Activated naive CD8-positive, alpha-beta T cell treated with anti-CD3 and anti-CD28 coated beads for 36 hours (primary cell): ENCODE data around the gene PTGFRN. TPM values are rescaled to one million over a fixed set of nuclear protein-coding genes. Genes with fewer than 3 reads are reported as not detected.

Experiments
- DNase-seq: peaks from one replicate; pipeline ENCODE4 v3.0.0; 2021
- H3K27ac Mint-ChIP-seq: one replicate; pipeline ENCODE4 v1.8.0; 2022; ENCODE audit warnings: mild to moderate bottlenecking, moderate library complexity, mixed read lengths
- H3K27me3 Mint-ChIP-seq: one replicate; pipeline ENCODE4 v1.8.0; 2022; ENCODE audit warnings: mild to moderate bottlenecking, mixed read lengths
- H3K36me3 Mint-ChIP-seq: one replicate; pipeline ENCODE4 v1.8.0; 2021; ENCODE audit warnings: mild to moderate bottlenecking, mixed read lengths
- H3K4me1 Mint-ChIP-seq: one replicate; pipeline ENCODE4 v1.8.0; 2021; ENCODE audit warnings: mixed read lengths
- H3K4me3 Mint-ChIP-seq: one replicate; pipeline ENCODE4 v1.8.0; 2022; ENCODE audit warnings: mild to moderate bottlenecking, moderate library complexity, mixed read lengths
- H3K9me3 Mint-ChIP-seq: one replicate; pipeline ENCODE4 v1.8.0; 2022; ENCODE audit warnings: mixed read lengths
- total RNA-seq, 2 experiments: library from RNA; stranded (reverse); gene quantifications; one replicate each; pipeline ENCODE4 v1.2.3, GENCODE V29; 2021

PTGFRN gene
- total RNA-seq, 2 experiments from 2014 or later = 8.7 to 9.4 TPM

DNA sequence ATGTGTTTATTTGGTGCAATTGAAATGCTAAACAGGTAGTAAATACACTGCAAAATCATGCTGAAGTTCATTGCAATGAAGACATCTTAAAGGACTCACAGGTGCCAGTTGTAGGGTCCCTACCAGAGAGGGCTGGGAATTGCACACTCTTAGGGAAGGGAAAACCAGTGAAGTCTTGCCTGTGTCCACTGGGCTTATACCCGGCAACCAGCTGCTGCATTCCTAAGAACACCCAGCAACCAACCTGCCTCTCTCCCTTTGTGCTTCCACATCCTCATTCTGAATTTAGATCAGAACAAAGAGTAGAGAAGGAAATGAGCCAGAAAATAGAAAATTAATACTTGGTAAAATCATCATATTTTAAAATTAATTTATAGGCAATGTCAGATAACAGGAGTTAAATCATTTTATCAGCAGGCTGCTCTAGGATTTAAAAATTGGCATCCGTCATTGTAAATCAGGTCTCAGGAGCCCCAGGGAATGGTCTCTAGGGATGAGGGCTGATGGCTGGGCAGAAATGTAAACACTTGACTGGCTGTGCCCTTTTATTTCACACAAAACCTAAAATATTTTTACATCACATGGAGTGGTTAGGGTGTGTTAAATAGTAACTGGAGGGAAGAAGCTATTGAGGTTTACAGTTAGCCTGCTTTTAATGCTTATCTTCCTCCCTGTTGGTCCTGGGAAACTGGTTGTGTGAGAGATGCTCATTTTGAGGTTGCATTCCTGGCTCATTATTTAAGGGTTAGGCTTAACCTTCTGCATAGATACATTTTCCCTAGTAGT is 31.3 kb downstream of the PTGFRN start:
- peaks cover 15% of the 10 kb centered on the region for H3K4me1 Mint-ChIP-seq
- DNase-seq = no peak
- H3K27me3 Mint-ChIP-seq = no peaks in the 10 kb centered on the region
- H3K36me3 Mint-ChIP-seq = no peaks in the 10 kb centered on the region
- H3K4me3 Mint-ChIP-seq = no peak overlapping the region
- H3K27ac Mint-ChIP-seq = no peak overlapping the region
- no peaks in the 10 kb centered on the region for H3K9me3 Mint-ChIP-seq

GRCh38 chr1:116941670-116942069 is 32.0 kb downstream of the PTGFRN start:
- H3K27me3 Mint-ChIP-seq = no peaks in the 10 kb centered on the region
- no peaks in the 10 kb centered on the region for H3K36me3 Mint-ChIP-seq
- DNase-seq = no peak
- H3K4me1 Mint-ChIP-seq = peaks cover 15% of the 10 kb centered on the region
- no peaks in the 10 kb centered on the region for H3K9me3 Mint-ChIP-seq
- no peak overlapping the region for H3K4me3 Mint-ChIP-seq
- no peak overlapping the region for H3K27ac Mint-ChIP-seq

DNA sequence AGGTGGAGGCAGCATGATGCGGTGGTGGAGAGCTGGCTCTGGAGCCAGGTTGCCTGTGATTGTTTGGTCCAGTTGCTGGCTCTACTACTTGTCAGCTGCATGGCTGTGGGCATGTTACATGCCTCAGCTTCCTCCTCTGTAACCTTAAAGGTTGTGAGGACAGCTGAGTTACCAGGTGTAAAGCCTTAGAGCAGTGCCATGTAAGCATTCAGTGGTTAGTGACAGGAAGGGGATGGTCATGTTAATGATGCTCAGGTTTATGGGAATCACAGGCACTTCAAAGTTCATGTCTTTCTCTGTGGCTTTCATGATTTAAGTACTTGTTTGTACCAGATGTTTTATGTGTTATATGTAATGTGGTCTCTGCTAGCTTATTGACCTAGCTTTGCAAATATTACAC is 32.6 kb downstream of the PTGFRN start:
- H3K4me3 Mint-ChIP-seq = no peak overlapping the region
- no peaks in the 10 kb centered on the region for H3K9me3 Mint-ChIP-seq
- H3K4me1 Mint-ChIP-seq = peaks cover 15% of the 10 kb centered on the region
- no peaks in the 10 kb centered on the region for H3K27me3 Mint-ChIP-seq
- no peak overlapping the region for H3K27ac Mint-ChIP-seq
- no peak for DNase-seq
- no peaks in the 10 kb centered on the region for H3K36me3 Mint-ChIP-seq

GRCh38 chr1:116943438-116943837 is 33.7 kb downstream of the PTGFRN start:
- H3K9me3 Mint-ChIP-seq = no peaks in the 10 kb centered on the region
- no peak overlapping the region for H3K27ac Mint-ChIP-seq
- H3K4me3 Mint-ChIP-seq = no peak overlapping the region
- peaks cover 15% of the 10 kb centered on the region for H3K4me1 Mint-ChIP-seq
- no peaks in the 10 kb centered on the region for H3K36me3 Mint-ChIP-seq
- DNase-seq = no peak
- no peaks in the 10 kb centered on the region for H3K27me3 Mint-ChIP-seq

GRCh38 chr1:116944613-116945012 is 34.9 kb downstream of the PTGFRN start:
- no peak for DNase-seq
- no peak overlapping the region for H3K4me3 Mint-ChIP-seq
- H3K4me1 Mint-ChIP-seq = peaks cover 15% of the 10 kb centered on the region
- H3K27ac Mint-ChIP-seq = no peak overlapping the region
- H3K27me3 Mint-ChIP-seq = no peaks in the 10 kb centered on the region
- H3K9me3 Mint-ChIP-seq = no peaks in the 10 kb centered on the region
- no peaks in the 10 kb centered on the region for H3K36me3 Mint-ChIP-seq

DNA sequence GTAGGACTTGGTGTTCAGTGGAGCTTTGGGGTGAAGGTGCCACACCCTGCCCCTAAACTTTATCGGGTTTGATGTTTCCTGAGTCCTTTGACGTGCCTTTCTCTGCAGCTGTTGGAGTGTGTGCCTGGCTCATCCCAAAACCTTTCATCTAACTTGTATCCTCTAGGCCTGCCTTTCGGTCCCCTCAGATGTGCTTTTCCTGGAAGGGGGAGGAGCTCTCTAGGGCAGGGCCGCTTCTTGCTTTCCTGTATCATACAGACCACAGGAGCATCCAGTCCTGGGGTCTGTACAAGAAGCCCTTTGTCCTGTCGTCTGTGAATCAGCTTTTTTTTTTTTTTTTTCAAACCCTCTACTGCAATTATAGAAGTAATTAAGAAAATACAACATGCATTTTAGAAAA is 35.7 kb downstream of the PTGFRN start:
- no peak overlapping the region for H3K4me3 Mint-ChIP-seq
- H3K4me1 Mint-ChIP-seq = peaks cover 15% of the 10 kb centered on the region
- H3K9me3 Mint-ChIP-seq = no peaks in the 10 kb centered on the region
- DNase-seq = no peak
- no peaks in the 10 kb centered on the region for H3K36me3 Mint-ChIP-seq
- no peaks in the 10 kb centered on the region for H3K27me3 Mint-ChIP-seq
- no peak overlapping the region for H3K27ac Mint-ChIP-seq

DNA sequence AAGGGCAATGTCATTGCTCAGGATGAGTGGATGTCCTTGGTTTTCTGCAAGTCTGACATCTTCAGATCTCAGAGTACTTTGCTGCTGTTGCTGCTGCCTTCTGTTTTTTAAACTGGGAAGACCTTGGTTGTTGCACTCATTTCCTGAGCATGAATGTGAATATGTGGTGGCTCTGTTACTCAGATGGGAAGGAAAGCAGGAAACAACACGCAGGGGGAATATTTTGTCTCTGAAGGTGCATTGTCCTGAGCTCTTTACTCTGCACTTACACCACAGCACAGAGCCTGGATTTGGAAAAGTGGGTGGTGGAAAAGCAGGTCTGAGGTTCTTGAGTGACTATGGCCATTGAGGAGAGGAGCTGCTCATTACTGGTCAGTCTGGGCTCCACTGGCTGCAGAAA is 36.3 kb downstream of the PTGFRN start:
- H3K27me3 Mint-ChIP-seq = no peaks in the 10 kb centered on the region
- no peak overlapping the region for H3K27ac Mint-ChIP-seq
- no peaks in the 10 kb centered on the region for H3K9me3 Mint-ChIP-seq
- no peak for DNase-seq
- peaks cover 15% of the 10 kb centered on the region for H3K4me1 Mint-ChIP-seq
- no peaks in the 10 kb centered on the region for H3K36me3 Mint-ChIP-seq
- H3K4me3 Mint-ChIP-seq = no peak overlapping the region

DNA sequence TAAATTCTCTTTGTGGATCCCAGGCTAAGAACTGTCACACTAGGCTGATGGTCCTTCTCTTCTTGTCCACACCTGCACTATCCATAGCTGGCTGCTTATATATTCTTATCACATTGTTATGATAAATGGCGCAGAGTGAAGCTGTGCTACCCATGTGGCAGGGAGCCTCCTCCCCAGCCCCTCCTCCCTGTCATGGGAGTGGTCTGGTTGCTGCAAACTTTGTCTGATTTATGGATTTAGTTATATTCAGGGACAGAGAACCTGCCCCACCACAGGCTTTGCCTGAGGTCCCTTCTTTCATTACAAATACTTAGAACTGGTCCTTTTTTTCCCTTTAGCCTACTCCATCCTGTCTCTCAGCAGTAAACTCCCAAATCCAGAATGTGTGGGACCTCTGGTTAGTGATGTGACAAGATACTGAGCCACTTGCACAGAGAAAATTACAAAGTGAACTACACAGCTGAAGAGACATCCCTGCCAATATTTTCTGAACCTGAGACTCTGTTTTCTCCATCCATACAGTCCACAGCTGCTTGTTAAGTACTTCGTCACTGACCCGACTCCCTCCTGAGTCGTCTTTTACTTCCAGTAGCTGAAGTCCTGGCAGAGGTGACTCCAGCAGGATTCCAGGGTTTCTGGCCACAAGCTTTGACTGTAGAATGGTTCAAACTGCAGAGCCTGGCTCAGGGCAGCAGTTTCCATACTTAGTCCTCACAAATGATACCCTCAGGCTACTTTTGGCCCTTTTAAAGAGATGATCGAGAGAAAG is 37.6 kb downstream of the PTGFRN start:
- H3K27me3 Mint-ChIP-seq = no peaks in the 10 kb centered on the region
- H3K9me3 Mint-ChIP-seq = no peaks in the 10 kb centered on the region
- DNase-seq = no peak
- peaks cover 13% of the 10 kb centered on the region for H3K4me1 Mint-ChIP-seq
- no peak overlapping the region for H3K4me3 Mint-ChIP-seq
- no peaks in the 10 kb centered on the region for H3K36me3 Mint-ChIP-seq
- no peak overlapping the region for H3K27ac Mint-ChIP-seq

GRCh38 chr1:116948046-116948445 is 38.3 kb downstream of the PTGFRN start:
- Mint-ChIP-seq H3K27me3 (no peaks in the 10 kb centered on the region), H3K9me3 (no peaks in the 10 kb centered on the region), H3K36me3 (no peaks in the 10 kb centered on the region), H3K4me1 (peaks cover 6% of the 10 kb centered on the region), H3K27ac (no peak overlapping the region), H3K4me3 (no peak overlapping the region)
- no peak for DNase-seq

GRCh38 chr1:116948642-116949041 is 38.9 kb downstream of the PTGFRN start:
- no peak overlapping the region for H3K27ac Mint-ChIP-seq
- H3K4me3 Mint-ChIP-seq = no peak overlapping the region
- no peaks in the 10 kb centered on the region for H3K9me3 Mint-ChIP-seq
- peaks cover under 1% of the 10 kb centered on the region for H3K4me1 Mint-ChIP-seq
- no peaks in the 10 kb centered on the region for H3K36me3 Mint-ChIP-seq
- no peaks in the 10 kb centered on the region for H3K27me3 Mint-ChIP-seq
- no peak for DNase-seq

DNA sequence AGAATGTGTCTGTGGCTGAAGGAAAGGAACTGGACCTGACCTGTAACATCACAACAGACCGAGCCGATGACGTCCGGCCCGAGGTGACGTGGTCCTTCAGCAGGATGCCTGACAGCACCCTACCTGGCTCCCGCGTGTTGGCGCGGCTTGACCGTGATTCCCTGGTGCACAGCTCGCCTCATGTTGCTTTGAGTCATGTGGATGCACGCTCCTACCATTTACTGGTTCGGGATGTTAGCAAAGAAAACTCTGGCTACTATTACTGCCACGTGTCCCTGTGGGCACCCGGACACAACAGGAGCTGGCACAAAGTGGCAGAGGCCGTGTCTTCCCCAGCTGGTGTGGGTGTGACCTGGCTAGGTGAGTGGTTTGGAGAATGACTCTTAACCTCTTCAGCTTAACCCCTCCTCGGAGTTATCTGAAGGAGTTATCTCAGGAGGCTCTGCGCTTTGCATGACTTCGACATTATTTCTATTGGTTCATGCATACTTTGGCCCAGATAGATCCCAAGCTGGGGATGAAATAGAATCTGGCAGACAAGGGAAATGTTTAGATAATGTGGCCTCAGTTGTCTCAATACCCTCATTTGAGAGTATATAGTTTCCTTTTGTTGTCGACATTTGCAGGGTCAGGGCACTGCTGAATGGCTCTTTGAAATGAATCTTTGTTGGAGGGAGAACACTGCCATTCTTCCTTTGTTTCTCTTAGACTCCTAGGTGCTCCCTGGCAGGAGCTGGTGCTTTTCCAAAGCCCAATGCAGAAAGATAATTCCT is 39.7 kb downstream of the PTGFRN start:
- DNase-seq = no peak
- no peaks in the 10 kb centered on the region for H3K9me3 Mint-ChIP-seq
- H3K4me3 Mint-ChIP-seq = no peak overlapping the region
- H3K4me1 Mint-ChIP-seq = no peaks in the 10 kb centered on the region
- H3K27ac Mint-ChIP-seq = no peak overlapping the region
- no peaks in the 10 kb centered on the region for H3K27me3 Mint-ChIP-seq
- H3K36me3 Mint-ChIP-seq = no peaks in the 10 kb centered on the region

DNA sequence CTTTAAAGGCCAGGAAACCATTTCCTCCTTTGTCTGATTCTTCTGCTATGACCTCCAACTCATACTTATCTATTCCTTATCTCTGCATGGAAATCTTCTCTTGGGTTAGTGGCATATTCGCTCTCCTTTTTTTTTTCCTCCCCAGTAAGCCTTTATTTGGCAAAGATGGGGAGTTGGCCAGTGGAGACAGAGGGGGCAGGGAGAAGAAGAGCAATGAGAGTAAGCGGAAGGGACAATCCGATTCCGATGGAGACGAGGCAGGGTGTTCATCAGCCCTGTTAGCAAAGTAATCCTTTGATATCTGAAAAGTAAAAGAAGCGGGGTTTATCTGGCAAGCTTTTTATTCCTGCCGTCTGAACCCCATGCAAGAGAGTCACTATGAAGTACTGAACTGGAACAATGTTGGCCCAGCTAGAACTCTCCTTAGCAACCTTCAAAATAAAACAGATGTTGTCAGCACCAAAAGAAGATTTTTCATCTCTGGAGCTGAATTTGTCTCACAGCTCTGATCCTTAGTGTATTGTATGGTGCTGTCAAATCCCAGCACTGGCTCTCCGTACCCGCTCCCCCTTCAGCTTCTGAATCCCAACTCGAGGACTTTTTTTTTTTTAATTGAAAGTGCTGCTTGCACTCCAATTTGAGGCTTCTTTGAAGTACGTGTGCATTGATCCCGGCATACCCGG is 40.9 kb downstream of the PTGFRN start:
- Mint-ChIP-seq H3K36me3 (no peaks in the 10 kb centered on the region), H3K9me3 (no peaks in the 10 kb centered on the region), H3K4me1 (no peaks in the 10 kb centered on the region), H3K4me3 (no peak overlapping the region), H3K27me3 (no peaks in the 10 kb centered on the region), H3K27ac (no peak overlapping the region)
- no peak for DNase-seq

DNA sequence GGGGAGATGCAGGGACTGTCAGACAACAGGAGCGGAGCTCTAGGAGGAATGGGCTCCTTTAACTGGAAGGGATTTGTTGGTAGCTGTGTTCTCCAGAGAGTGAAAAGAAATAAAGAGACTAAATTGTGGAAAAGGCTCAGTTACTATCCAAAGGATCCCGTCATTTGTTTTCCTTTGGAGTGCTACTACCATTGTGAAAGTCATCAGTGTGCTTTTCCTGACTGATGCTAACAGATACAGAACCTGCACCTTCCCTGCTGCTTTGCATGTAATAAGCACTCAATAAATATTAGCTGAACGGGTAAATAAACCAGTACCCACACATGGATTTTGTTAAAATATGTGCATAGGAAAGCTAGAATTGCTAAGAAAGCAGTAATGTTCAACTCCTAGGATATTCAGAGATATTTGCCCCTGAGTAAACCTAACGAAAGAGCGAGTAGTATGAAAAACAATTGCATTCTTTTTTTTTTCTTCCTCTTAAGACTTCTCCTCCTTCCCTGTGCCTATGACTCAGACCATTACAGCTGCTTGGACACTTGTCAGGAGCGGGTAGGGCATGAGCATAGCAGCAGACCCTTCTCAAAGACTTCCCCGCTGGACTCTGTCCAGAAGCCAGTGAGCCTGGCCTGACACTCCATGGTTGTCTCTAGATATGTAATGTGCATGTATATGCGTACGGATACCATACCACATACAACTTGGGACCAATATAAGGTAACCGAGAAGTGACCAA is 41.7 kb downstream of the PTGFRN start:
- no peaks in the 10 kb centered on the region for H3K27me3 Mint-ChIP-seq
- DNase-seq = no peak
- no peak overlapping the region for H3K27ac Mint-ChIP-seq
- H3K9me3 Mint-ChIP-seq = no peaks in the 10 kb centered on the region
- no peaks in the 10 kb centered on the region for H3K36me3 Mint-ChIP-seq
- no peak overlapping the region for H3K4me3 Mint-ChIP-seq
- H3K4me1 Mint-ChIP-seq = no peaks in the 10 kb centered on the region

- Mint-ChIP-seq H3K27ac (no peak overlapping the region), H3K36me3 (no peaks in the 10 kb centered on the region), H3K9me3 (no peaks in the 10 kb centered on the region), H3K4me3 (no peak overlapping the region), H3K27me3 (no peaks in the 10 kb centered on the region), H3K4me1 (no peaks in the 10 kb centered on the region)
- DNase-seq = no peak
Measured at GRCh38 chr1:116952738-116953275, 43.1 kb downstream of the PTGFRN start.
